ENCODE measurements around the gene CRY1. TPM values are rescaled to one million over a fixed set of nuclear protein-coding genes. Genes with fewer than 3 reads are reported as not detected.
A peak's percentile ranks its signal among the peaks of the same experiment; 100 is the strongest.

CRY1 gene
- total and polyA plus RNA-seq, 9 of the 15 experiments (the other 6 are each of a cell fraction or from before 2014, with no cell fraction given), result 8.7 to 33.3 (median 25.2) TPM

DNA sequence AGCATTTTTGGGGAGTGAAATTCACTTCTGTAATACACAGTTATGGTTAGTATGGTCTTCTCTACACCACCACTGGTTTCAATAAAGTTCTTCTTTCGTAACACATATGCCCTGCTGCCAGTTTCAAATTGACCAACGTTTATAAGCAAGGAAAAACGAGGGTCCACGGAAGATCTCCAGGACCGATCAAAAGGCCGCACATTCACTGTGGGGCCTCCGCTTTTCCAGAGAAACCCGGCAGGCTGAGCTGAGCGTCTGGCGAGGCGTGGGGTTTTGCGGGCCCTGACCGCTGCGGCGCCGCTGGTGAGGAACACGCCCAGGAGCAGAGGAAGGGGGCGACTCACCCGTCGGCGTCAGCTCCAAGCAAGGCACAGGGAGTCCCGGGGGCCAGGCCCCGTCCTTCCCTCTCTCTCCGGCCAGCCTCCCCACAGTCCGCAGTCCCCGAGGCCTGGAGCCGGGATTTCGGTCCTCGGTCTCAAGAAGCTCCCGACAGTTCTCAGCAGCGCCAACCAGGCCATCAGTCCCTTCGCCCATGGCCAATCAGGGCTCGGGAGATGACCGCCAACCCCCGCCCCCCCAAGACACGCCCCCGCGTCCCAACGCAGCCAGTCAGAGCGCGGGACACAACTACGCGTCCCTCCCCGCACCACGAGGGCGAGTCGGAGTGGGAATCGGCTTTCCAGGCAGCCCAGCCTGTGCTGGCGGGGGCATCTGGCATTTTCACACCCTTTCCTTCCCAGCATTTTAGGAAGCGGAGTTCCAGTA lies 106.5 kb downstream of the CRY1 start, which contains the start of gene MTERF2 (continued):
- TF ChIP-seq SAFB2 (IDR thresholded peaks at IDR 0.05; ENCODE audit: borderline replicate concordance, low read depth, low read length, severe bottlenecking) (no peak), TAF9B (IDR thresholded peaks at IDR 0.05; ENCODE audit: partially characterized antibody) (no peak), TBL1XR1 (IDR thresholded peaks at IDR 0.05; ENCODE audit: low read length in 2 of 2) (0 out of 4 replicates have a peak, but pooled peaks of 1 of the 2 experiments have one; percentile 37), CBX3 (IDR thresholded peaks at IDR 0.05; ENCODE audit: borderline replicate concordance in 1 of 2, low read length in 2 of 2) (peak in 1 of 2 experiments; percentile 57; a peak in 1 of 3 replicates), DPF2 (IDR thresholded peaks at IDR 0.05) (no peak), MYC (IDR thresholded peaks at IDR 0.05; ENCODE audit: low read depth, low read length) (peak; percentile 63; the same call in 1 of the 2 replicates), MYC (CRISPR knock-in tag; IDR thresholded peaks at IDR 0.05; ENCODE audit: borderline replicate concordance, low read depth) (no peak), PURB (CRISPR knock-in tag; IDR thresholded peaks at IDR 0.05; ENCODE audit: low read depth) (no peak), HNRNPK (IDR thresholded peaks at IDR 0.05; ENCODE audit: low read depth, low read length, poor library complexity, severe bottlenecking) (no peak), ZNF644 (tag; IDR thresholded peaks at IDR 0.05; ENCODE audit: low read depth) (no peak), JUND (IDR thresholded peaks at IDR 0.05; ENCODE audit: borderline replicate concordance, low read depth, low read length) (peak; percentile 8), JUND (tag; IDR thresholded peaks at IDR 0.05; ENCODE audit: borderline replicate concordance, low read depth, low read length) (no peak), RBBP5 (IDR thresholded peaks at IDR 0.05; ENCODE audit: borderline replicate concordance, insufficient read depth, low read length, poor library complexity, severe bottlenecking) (peak; percentile 89), RUNX1 (IDR thresholded peaks at IDR 0.05; ENCODE audit: low read depth) (0 out of 2 replicates have a peak, but pooled peaks have one; percentile 37), HDAC2 (IDR thresholded peaks at IDR 0.05) (peak; percentile 49; the same call in 1 of the 2 replicates), TEAD2 (tag; IDR thresholded peaks at IDR 0.05) (no peak), KLF10 (CRISPR knock-in tag; IDR thresholded peaks at IDR 0.05) (no peak), TGIF2 (CRISPR knock-in tag; IDR thresholded peaks at IDR 0.05) (no peak)
- TF ChIP-seq, protein P1, sequence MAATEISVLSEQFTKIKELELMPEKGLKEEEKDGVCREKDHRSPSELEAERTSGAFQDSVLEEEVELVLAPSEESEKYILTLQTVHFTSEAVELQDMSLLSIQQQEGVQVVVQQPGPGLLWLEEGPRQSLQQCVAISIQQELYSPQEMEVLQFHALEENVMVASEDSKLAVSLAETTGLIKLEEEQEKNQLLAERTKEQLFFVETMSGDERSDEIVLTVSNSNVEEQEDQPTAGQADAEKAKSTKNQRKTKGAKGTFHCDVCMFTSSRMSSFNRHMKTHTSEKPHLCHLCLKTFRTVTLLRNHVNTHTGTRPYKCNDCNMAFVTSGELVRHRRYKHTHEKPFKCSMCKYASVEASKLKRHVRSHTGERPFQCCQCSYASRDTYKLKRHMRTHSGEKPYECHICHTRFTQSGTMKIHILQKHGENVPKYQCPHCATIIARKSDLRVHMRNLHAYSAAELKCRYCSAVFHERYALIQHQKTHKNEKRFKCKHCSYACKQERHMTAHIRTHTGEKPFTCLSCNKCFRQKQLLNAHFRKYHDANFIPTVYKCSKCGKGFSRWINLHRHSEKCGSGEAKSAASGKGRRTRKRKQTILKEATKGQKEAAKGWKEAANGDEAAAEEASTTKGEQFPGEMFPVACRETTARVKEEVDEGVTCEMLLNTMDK (IDR thresholded peaks at IDR 0.05; ENCODE audit: borderline replicate concordance, insufficient read depth, low read depth, low read length, poor library complexity, severe bottlenecking), result peak; percentile 17
- TF ChIP-seq, protein P2, sequence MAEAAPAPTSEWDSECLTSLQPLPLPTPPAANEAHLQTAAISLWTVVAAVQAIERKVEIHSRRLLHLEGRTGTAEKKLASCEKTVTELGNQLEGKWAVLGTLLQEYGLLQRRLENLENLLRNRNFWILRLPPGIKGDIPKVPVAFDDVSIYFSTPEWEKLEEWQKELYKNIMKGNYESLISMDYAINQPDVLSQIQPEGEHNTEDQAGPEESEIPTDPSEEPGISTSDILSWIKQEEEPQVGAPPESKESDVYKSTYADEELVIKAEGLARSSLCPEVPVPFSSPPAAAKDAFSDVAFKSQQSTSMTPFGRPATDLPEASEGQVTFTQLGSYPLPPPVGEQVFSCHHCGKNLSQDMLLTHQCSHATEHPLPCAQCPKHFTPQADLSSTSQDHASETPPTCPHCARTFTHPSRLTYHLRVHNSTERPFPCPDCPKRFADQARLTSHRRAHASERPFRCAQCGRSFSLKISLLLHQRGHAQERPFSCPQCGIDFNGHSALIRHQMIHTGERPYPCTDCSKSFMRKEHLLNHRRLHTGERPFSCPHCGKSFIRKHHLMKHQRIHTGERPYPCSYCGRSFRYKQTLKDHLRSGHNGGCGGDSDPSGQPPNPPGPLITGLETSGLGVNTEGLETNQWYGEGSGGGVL (CRISPR knock-in tag; IDR thresholded peaks at IDR 0.05), result no peak

Data from K562 (cell line).